Fibroblast of lung (primary cell): ENCODE results near the gene OR14C36. TPM values are rescaled to one million over a fixed set of nuclear protein-coding genes. Genes with fewer than 3 reads are reported as not detected.
"Not testable (repeated sequence)": the region's sequence is repeated elsewhere in the genome, so short reads cannot be mapped to it uniquely, and the experiment has no call there.

Experiments
- DNase-seq, 2 donors: peaks; one replicate each; pipeline versions ENCODE4 v3.0.0 to v3.0.0-alpha.2; 2010; ENCODE audit warnings: low read depth in 2 of 2
- H2AFZ ChIP-seq: 2 replicates; pipeline ENCODE4 v1.5.1; 2012; ENCODE audit warnings: low read length, control low read depth, inconsistent platforms
- H3K27ac ChIP-seq: 2 replicates; pipeline ENCODE4 v1.5.1; 2011; ENCODE audit warnings: low read length, control low read depth; ENCODE audit not compliant: insufficient read depth
- H3K27me3 ChIP-seq: 2 replicates; pipeline ENCODE4 v1.5.1; 2011; ENCODE audit warnings: mild to moderate bottlenecking, low read length; ENCODE audit not compliant: control insufficient read depth, insufficient read depth
- H3K36me3 ChIP-seq: 2 replicates; pipeline ENCODE4 v1.5.1; 2011; ENCODE audit warnings: low read length; ENCODE audit not compliant: control insufficient read depth, insufficient read depth
- H3K4me1 ChIP-seq: 2 replicates; pipeline ENCODE4 v1.5.1; 2011; ENCODE audit warnings: low read length; ENCODE audit not compliant: control insufficient read depth, insufficient read depth; ENCODE audit errors: extremely low read depth
- H3K4me2 ChIP-seq: 2 replicates; pipeline ENCODE4 v1.5.1; 2011; ENCODE audit warnings: low read length, control low read depth; ENCODE audit not compliant: insufficient read depth; ENCODE audit errors: extremely low read depth
- H3K4me3 ChIP-seq, 4 experiments: fragments of 200-600 bp in 1 of 4; sonication (generic) in 1 of 4; replicated peaks in 1 of 4; 2 replicates each; pipeline ENCODE4 v1.5.1; 2011 to 2016; ENCODE audit warnings: low read length in 4 of 4, low read depth in 3 of 4, mild to moderate bottlenecking in 3 of 4, control low read depth in 2 of 4, inconsistent platforms in 1 of 4, mixed read lengths in 1 of 4; ENCODE audit not compliant: insufficient read depth in 1 of 4; ENCODE audit errors: control extremely low read depth in 1 of 4
- H3K79me2 ChIP-seq: 2 replicates; pipeline ENCODE4 v1.5.1; 2012; ENCODE audit warnings: mild to moderate bottlenecking, low read length, inconsistent platforms; ENCODE audit not compliant: control insufficient read depth, insufficient read depth
- H3K9ac ChIP-seq: 2 replicates; pipeline ENCODE4 v1.5.1; 2011; ENCODE audit warnings: mild to moderate bottlenecking, low read length, control low read depth; ENCODE audit not compliant: insufficient read depth
- H3K9me3 ChIP-seq: 2 replicates; pipeline ENCODE4 v1.5.1; 2012; ENCODE audit warnings: low read depth, low read length; ENCODE audit not compliant: control insufficient read depth, insufficient read depth
- H4K20me1 ChIP-seq: 2 replicates; pipeline ENCODE4 v1.5.1; 2011; ENCODE audit warnings: low read length; ENCODE audit not compliant: control insufficient read depth, insufficient read depth; ENCODE audit errors: extremely low read depth
- CTCF ChIP-seq, 2 donors: IDR thresholded peaks in 1 of 2; conservative IDR thresholded peaks in 1 of 2; 1 replicate in 1 of 2; 2 replicates in 1 of 2; pipeline ENCODE4 v1.5.1; 2011 to 2012; ENCODE audit warnings: low read length in 2 of 2, control low read depth in 1 of 2, inconsistent platforms in 1 of 2, low read depth in 1 of 2, mild to moderate bottlenecking in 1 of 2
- EZH2 ChIP-seq: IDR thresholded peaks from 2 replicates; pipeline ENCODE4 v1.5.1; 2012; ENCODE audit warnings: low read length, control low read depth, mild to moderate bottlenecking; ENCODE audit errors: missing control alignments
- polyA plus RNA-seq, 2 donors: library from polyadenylated mRNA; depleted of rRNA in 1 of 2; stranded (reverse) in 1 of 2; unstranded in 1 of 2; fragments of >200 nt; gene quantifications; 2 replicates each; pipeline ENCODE4 v1.2.1, GENCODE V29; 2011 to 2012; ENCODE audit warnings: missing spikeins in 1 of 2
- total RNA-seq: library from RNA; depleted of rRNA; stranded (reverse); fragments of >200 nt; gene quantifications from 2 replicates; pipeline ENCODE4 v1.2.1, GENCODE V29; 2014

The OR14C36 gene
- total and polyA plus RNA-seq, 2 donors (not counting 1 experiment from before 2014, with no cell fraction given) = not detected

DNA sequence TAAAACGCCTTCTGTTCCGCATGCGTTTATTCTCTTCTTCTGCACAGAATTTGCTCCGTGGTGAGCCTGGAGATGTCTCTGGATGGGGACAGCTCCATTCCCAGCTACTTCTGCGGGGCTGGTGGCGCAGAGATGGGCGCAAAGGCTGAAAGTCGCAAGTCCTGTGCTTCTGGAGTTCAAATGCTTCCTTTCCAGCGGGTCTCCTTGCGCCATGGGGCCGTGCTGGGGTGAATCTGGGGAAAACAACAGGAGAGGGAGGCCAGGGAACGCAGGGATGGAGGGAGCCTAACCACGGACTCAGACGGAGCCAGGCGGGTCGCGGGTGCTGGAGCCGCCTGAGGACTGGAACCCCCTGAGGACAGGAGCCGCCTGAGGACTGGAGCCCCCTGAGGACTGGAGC lies 42.5 kb upstream of the OR14C36 start:
- no peaks in the 10 kb centered on the region for H3K27me3 ChIP-seq

DNA sequence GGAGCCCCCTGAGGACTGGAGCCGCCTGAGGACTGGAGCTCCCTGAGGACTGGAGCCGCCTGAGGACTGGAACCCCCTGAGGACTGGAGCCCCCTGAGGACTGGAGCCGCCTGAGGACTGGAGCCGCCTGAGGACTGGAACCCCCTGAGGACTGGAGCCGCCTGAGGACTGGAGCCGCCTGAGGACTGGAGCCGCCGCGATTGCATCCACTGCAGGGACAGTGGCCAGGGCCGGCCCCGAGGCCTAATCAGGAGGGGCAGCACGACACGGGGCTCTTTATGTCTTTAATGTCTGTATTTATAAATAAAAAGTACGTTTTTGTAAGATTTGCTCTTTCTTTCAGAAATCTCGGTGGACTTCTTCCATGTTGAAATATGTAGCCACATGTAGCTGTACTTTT lies 41.8 kb upstream of the OR14C36 start:
- H3K4me3 ChIP-seq, H3K4me2 ChIP-seq, DNase-seq, H2AFZ ChIP-seq, H4K20me1 ChIP-seq, H3K4me1 ChIP-seq, H3K27ac ChIP-seq, H3K79me2 ChIP-seq, H3K36me3 ChIP-seq, H3K27me3 ChIP-seq, H3K9ac ChIP-seq, H3K9me3 ChIP-seq: not testable (repeated sequence)

More for the DNA sequence above, 42.5 kb upstream of the OR14C36 start:
- Histone ChIP-seq H2AFZ (no peak overlapping the region), H3K9me3 (no peaks in the 10 kb centered on the region), H3K9ac (no peak overlapping the region), H3K36me3 (no peaks in the 10 kb centered on the region), H3K79me2 (no peaks in the 10 kb centered on the region), H3K4me1 (no peaks in the 10 kb centered on the region), H3K4me3 (no peak overlapping the region), H3K27ac (no peak overlapping the region), H4K20me1 (no peaks in the 10 kb centered on the region), H3K4me2 (no peak overlapping the region)
- TF ChIP-seq EZH2 (no peak), CTCF (conservative IDR thresholded peaks at IDR 0.05 in 1 of 2, IDR thresholded peaks at IDR 0.05 in 1 of 2; ENCODE audit: low read depth in 1 of 2, low read length in 2 of 2) (no peak)
- no peak for DNase-seq

GRCh38 chr1:248316796-248317195 lies 31.8 kb upstream of the OR14C36 start:
- Histone ChIP-seq H3K27ac (no peak overlapping the region), H3K79me2 (no peaks in the 10 kb centered on the region)

More at GRCh38 chr1:248316796-248317195, 31.8 kb upstream of the OR14C36 start:
- no peak overlapping the region for H2AFZ ChIP-seq
- no peak overlapping the region for H3K4me2 ChIP-seq
- no peaks in the 10 kb centered on the region for H4K20me1 ChIP-seq
- H3K9ac ChIP-seq = no peak overlapping the region
- no peaks in the 10 kb centered on the region for H3K36me3 ChIP-seq
- H3K9me3 ChIP-seq = no peaks in the 10 kb centered on the region
- no peaks in the 10 kb centered on the region for H3K27me3 ChIP-seq
- H3K4me3 ChIP-seq = no peak overlapping the region
- TF ChIP-seq CTCF (conservative IDR thresholded peaks at IDR 0.05 in 1 of 2, IDR thresholded peaks at IDR 0.05 in 1 of 2; ENCODE audit: low read depth in 1 of 2, low read length in 2 of 2) = no peak
- no peak for TF ChIP-seq EZH2
- H3K4me1 ChIP-seq = no peaks in the 10 kb centered on the region
- no peak for DNase-seq
